NK-92 (cell line): ENCODE measurements around the gene CHEK1.

Source experiments
- DNase-seq: peaks from one replicate; lab custom pipeline; 2025; ENCODE audit not compliant: unreplicated experiment; lab: John Stamatoyannopoulos, UW

CHEK1 gene

DNA sequence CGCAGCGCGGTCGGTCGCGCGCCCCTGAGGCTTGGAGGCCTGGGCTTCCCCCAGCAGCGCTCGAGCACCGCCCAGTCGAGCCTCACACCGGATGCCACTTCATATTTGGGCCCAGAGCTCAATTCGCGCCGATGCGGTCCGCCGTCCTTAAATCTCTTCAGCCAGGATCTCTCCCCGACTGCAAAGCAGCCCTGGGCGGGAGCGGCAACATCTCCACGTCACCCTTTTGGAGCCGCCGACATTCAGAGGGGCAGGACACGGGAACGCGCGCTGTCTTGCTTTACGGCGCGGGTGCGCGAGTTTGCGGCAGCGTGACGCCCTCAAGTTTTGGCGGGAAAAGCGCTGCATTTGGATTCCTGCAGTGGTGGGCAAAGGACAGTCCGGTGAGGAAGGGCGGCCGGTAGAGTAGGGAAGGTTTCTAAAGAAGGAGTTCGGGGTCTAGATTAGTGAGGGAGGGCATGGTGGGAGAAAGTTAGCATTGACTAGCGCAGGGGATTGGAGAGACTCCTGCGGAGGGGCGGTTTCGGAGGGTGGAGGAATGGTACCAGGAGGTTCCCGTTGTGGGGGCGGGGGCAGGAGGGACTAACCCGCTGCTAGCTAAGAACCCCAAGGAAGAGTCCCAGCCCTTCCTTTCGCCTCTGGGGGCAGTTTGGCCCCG is 796 bp downstream of the CHEK1 start:
- DNase-seq, result no peak

DNA sequence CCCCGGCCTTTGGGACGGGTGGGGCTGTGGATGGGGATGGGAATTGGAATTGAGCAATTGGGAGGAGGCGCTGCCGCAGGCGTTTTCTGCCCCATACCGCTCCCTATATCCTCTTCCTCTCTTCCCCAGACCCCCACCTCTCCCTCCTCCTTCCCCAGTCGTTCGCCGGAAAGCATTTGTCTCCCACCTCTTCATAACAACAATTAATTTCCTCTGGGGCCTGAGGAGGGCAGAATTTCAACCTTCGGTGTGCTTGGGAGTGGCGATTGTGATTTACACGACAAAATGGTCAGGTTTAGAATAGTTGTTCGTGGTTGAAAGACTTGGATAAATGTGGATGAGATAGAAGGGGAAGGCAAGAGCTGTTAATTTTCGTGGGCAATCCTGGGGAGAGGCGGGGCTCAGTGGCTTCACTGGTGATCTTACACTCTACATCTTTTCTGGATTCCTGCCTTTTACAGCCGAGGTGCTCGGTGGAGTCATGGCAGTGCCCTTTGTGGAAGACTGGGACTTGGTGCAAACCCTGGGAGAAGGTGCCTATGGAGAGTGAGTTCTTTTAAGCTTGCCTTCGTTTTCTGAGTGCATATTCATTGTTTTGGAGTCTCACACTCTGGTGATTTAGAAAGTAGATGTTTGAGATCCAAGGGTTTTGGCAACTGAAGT is 1.5 kb downstream of the CHEK1 start:
- DNase-seq, result no peak

DNA sequence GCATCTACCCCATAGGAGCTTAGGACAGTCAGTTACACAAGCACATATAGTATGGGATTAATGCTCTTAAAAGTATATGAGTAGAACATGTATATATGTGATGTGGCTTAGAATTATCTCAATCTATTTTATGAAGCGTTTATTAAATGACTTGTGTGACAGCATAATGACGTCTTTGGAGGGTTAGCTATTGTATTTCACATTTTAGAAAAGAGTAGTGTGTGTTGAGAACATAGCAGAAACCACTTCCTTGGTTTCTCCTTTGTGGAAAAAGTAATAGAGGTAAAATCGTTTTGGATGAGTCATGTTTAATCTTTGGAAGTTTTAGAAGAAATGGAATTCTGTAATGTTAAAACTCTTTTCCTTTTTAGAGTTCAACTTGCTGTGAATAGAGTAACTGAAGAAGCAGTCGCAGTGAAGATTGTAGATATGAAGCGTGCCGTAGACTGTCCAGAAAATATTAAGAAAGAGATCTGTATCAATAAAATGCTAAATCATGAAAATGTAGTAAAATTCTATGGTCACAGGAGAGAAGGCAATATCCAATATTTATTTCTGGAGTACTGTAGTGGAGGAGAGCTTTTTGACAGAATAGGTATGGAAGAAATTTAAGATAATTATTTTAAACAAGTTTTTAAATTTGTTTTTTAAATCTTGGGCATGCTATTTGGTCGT is 2.4 kb downstream of the CHEK1 start:
- DNase-seq, result no peak

DNA sequence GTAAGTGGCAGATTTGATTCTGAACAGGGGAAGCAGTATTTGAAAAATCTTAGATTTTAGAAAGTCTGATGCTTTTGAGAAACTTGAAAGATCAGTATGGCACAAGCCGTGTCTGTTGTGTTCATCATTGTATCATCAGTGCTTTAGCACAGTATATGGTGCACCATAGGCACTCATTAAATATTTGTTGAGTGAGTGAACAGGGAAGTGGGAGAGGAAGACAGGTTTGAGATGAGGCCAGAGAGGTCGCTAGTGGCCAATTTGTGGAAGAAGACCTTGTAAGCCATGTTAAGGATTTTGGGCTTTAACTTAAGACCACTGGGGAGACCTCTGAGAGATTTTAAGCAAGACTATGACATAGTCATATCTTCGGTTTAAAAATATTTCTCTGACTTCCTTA is 12.9 kb downstream of the CHEK1 start:
- no peak for DNase-seq

DNA sequence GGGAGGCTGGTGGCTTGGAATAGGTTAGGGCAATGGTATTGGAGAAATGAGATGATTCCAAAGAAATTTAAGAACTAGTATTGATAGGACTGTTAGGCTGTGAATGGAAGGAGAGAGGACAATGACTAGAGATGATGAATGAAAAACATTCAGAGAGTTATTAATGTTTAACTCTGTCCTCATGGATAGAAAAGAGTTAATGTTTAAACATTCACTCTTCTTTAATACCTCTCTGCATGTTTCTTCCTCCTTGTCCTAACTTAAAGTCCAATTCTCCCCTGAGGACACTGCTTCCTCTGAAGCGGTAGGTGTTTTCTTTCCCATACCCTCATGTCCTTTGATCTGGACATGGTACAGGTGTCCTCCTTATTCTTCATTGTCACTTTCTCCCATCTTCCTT is 13.4 kb downstream of the CHEK1 start:
- DNase-seq, result no peak

DNA sequence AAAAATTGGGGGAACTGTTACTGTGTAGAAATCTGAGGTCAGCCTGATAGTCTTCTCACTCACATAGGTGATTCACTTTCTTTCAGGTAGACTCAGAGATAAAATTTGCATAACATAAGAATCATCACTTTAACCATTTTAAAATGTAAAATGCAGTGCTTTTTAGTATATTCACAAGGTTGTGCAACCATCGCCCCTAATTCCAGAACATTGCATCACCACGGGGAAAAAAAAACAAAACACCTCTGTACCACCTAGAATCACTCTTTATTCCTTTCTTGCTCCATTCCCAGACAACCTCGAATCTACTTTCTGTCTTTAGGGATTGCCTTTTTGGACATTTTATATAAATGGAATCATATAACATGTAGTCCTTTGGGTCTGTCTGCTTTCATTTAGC is 20.9 kb downstream of the CHEK1 start:
- no peak for DNase-seq

DNA sequence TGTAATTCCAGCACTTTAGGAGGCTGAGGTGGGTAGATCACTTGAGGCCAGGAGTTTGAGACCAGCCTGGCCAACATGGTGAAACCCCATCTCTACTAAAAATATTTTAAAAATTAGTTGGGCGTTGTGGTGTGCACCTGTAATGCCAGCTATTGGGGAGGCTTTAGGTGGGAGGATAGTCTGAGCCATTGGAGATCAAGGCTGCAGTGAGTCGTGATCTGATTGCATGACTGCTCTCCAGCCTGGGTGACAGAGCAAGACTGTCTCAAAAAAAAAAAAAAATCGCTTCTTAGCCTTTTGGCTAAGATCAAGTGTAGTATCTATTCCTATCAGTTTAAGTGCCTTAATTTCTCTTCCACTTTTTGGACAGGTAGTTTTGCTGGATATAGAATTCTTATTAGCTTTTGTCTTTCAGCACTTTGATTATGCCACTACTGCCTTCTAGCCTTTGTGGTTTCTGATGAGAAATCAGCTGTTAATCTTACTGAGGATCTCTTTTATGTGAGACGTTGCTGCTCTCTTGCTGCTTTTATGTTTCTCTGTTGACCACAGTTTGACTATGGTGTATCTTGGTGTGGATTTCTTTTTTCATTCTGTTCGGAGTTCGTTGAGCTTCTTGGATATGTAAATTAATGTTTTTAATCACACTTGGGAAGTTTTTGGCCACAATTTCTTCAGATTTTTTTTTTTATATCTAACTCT is 24.7 kb downstream of the CHEK1 start:
- no peak for DNase-seq

DNA sequence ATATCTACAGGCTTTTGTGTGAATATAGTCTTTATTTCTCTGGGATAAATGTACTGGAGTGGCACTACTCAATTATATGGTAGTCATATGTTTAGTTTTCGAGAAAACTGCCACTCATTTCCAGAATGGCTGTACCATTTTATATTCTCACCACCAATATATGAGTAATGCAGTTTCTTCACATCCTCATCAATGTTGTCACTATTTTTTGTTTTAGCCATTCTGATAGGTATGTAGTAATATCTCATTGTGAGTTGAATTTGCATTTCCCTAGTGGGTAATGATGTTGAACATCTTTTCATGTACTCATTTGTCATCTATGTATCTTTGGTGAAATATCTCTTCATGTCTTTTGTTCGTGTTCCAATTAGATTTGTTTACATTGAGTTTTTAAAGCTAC is 37.7 kb downstream of the CHEK1 start:
- DNase-seq, result no peak

DNA sequence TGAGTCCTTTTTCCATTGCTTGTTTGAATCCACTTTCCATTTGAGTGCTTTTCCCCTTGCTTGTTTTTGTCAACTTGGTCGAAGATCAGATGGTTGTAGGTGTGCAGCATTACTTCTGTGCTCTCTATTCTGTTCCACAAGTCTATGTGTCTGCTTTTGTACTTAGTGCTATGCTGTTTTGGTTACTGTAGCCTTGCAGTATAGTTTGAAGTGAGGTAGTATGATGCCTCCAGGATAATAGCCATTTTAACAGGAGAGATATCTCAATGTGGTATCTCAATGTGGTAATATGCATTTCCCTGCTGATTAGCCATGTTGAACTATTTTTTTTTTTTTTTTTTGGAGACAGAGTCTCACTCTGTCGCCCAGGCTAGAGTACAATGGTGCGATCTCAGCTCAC is 38.9 kb downstream of the CHEK1 start:
- DNase-seq, result no peak

DNA sequence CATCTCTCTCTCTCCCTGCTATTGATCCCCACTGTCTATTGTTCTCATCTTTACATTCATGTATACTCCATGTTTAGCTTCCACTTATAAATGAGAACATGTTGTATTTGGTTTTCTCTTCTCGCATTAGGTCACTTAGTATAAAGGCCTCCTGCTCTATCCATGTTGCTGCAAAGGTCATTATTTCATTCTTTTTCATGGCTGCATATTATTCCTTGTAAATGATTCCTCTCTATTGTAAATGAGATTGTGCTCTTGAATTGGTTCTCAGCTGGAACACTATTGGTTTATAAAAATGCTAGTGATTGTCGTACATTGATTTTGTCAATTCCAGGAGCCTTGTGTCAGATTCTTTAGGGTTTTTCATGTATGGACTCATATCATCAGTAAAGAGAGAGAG is 42.2 kb downstream of the CHEK1 start:
- DNase-seq, result no peak

DNA sequence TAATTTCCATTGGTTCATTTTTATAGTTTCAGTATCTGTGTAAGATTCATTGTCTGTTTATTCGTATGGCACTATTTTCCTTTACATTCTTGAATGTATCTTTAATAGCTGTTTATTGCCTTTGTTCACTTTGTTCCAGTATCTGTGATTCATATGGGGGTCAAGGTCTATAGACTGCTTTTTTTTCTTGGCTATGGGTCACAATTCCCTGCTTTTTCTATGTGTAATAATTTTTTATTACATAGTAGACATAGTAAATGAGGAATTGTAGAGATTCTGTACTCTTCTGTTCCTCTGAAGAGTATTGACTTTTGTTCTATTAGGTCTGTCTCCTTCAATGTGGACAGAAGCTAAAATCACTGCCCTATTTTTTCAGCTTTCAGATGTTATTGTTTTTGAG is 45.2 kb downstream of the CHEK1 start:
- no peak for DNase-seq

DNA sequence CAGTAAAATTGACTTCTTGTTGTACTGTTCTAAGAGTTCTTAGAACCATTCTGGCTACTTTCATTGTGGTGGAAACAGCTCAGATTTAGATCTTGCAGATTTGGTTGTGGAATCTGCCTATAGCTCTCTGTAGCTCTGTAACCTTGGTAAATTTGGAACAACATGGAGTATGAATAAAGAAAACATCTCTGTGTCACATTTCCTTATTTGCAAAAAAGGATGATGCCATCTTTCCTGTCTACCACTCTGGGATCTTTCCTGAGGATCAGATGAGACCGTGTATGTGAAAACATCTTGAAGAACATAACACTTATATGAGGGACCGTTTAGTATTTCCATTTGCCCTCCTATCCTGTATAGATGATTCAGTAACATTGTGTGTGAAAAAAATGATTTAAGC is 46.6 kb downstream of the CHEK1 start:
- no peak for DNase-seq

DNA sequence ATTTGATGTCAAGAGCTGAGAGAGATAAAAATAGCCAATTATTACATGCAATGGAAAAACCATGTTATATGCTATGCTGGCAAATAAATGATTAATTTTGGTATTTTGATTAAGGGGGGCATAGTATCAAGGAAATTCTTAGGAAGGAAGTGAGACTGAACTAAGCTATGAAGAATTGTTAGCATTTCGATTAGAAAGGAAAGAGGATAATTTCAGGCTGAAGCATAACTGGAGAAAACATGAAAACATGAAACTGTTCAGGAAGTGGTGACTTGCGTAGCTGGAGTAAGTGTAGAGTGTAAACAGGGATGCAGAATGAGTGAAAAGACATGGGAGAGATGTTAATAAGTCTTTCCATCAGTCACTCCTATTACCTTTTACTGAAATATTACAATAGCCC is 49.2 kb downstream of the CHEK1 start:
- no peak for DNase-seq

DNA sequence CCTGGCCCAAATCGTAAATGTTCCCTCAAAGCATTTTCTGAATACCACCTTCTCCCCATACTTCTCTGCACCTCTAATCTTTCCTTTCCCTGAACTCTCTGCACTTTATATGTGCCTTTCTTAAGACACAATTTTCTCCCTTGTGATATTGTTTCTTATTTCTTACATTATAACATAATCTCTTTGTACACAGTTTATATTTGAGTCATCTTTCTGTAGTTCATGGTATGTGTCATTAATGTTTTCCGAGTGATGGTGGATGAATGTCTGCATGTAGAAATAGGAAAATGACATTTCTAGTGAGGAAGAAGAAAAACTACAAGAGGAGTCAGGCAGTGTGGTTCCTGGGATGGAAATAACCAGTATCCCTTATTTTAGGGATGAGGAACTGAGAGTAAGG is 50.2 kb downstream of the CHEK1 start:
- DNase-seq, result no peak

DNA sequence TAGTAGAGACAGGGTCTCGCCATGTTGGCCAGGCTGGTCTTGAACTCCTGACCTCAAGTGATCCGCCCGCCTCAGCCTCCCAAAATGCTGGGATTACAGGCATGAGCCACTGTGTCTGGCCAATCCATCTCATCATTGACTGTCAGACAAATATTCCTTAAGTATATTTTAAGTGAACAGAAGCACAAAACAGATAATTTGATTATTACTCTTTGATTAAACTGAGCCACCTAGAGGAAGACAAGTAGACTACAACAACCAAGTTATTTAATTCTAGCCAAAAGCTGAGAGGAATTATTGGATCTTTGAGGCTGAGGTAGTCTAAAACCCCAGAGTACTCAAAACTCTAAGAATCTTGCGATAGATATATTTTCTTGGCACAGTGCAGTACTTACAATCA is 54.4 kb downstream of the CHEK1 start:
- no peak for DNase-seq

DNA sequence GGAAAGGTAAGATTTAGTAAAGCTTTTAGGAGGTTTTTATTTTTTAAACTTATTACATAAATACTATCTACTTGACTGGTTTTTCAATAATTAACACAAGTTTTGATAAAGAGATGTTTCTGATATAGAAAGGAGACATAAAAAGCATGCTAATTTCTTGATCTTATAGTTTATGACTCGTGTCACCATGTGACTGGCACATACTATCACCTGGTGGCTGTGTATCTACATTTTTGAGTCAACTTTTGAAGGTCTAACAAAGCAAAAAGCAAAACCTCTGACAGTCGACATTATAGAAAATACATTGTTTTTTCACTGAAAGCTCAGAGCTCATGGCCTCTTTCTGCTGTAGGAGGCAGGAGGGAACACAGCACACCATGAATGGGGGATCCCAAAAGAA is 54.9 kb downstream of the CHEK1 start:
- DNase-seq, result no peak

DNA sequence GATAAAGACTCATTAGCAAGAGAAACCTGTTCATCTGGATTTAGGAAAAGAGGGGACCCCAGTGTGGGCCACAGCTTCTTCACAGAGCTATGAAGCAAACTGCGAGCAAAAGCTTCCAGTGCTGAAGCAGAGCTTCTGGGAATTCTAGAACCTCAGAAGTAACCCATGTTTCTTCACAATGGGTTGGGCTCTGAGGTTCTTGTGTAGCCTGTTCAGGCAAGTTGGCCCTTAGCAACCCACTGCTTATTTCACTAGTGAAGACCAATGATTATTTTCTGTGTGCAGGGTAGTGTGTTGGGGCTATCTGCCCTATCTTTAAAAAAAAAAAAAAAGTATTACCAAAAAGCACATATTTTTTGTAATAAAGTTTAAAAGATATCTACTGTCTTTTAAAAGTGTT is 55.8 kb downstream of the CHEK1 start, which contains the start of gene ACRV1:
Gene ACRV1, minus strand, starts transcription at position 101 of the 400 bp plus-strand sequence. Its CDS starts 67 bp downstream, at position 34.
- DNase-seq, result no peak

DNA sequence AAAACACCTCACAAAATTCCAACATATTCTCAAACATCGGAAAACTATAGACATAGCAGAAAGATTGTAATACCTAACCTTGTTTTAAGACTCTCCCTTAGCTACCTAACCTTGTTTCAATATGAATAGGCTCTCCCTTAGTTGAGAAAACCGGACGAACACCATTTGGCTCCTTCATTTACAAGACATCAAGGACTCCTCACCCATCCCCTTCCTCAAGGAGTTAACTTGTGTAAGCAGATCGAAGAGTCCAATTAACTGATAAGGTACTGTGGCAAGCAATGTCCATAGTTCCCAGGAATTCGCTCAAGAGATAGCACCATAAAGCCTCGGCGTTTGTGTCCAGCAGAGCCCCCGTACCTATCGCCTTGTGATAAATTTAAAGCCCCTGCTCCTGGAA is 60.3 kb downstream of the CHEK1 start:
- DNase-seq, result no peak

DNA sequence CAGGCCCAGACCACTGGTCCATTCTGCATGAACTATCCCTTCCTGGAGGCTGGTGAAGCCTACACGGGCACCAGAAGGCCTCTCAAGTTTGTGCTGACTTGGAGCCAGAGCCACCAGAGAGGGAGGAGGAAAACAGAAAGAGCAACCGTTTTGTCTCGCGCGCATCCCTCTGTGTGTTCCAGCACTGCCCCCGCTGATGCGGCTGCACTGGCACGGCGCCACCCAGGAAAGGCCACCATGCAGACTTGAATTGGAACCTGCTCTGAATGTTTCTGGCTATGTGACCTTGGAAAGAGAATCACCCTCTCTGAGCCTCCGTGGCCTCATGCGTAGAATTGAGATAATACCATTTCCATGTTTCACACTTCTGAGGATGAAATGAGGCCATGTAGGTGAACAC is 63.1 kb downstream of the CHEK1 start:
- no peak for DNase-seq

DNA sequence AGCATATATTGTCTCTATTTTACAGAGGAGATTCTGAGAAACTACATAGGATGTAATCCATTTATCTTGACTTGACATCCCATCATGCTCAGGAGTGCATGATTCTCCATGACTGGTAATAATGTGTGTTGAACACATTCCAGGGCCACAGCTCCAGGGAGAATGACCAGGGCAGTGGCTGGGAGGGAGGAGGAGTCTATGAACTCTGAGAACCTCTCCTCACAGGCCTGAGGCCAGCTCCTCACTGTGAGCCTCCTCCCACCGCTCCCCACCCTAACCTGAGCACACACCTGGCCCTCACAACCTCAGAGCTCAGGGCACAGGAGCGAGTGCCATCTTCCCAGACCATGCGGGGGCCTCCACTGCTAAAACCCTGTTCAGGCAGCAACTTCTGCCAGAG is 63.7 kb downstream of the CHEK1 start:
- no peak for DNase-seq

DNA sequence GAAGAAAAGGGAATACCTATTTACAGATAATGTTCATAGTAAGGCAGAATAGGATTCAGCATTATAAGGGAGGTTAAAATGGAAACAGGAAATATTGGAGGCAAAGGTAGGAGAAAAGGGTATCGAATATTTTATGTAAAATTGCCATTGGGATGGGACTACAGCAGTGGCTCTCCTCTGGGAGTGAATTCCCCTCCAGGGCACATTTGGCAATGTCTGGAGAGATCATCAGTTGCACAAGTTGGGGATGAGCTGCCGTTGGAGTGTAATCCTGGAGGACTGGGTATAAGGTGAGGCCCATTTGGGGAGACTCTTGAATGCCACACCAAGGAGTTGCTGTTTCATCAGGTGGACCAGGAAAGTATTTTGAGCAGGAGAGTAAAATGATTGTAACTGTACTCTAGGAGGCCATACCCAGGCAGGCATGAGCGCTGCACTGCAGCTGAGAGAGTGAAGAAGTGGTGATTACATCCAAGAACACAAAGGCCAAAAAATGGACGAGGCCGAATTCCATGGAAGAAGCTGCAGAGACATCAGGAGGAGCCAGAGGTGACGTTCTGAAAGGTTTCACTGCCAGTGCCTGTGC is 64.4 kb downstream of the CHEK1 start:
- no peak for DNase-seq

DNA sequence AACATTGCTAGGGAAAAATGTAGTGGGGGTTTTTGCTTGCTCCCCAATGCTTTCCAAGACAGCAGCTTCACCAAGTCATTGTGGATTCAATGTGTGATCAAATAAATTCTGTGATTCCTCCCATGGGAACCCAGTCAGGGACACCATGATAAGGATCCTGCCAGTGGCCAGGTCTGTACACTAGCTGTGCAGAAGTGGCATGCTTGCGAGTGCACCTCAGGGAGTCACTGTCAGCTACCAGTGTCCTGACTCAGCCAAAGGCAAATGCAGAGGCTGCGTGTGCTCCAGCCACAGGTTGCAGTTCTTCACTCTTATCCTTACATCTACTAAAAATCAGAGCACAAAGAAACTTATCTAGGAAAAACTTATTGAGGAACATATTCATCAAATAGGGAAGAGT is 65.0 kb downstream of the CHEK1 start:
- DNase-seq, result no peak
